HCT116 (cell line): ENCODE data around the gene MBTPS1. TPM values are rescaled to one million over a fixed set of nuclear protein-coding genes. Genes with fewer than 3 reads are reported as not detected.

Source experiments
- ATAC-seq: fragments of 200-7000 bp; cut with Tn5 transposase; 2 replicates; pipeline ENCODE4 v1.9.1; 2020; ENCODE audit warnings: mild to moderate bottlenecking, moderate library complexity
- BruUV-seq: library from RNA; stranded (reverse); fragments of 400-500 nt; replicated peaks from 2 replicates; lab custom pipeline; 2021; lab: Mats Ljungman, UMichigan
- CTCF ChIA-PET: fragments of 300-600 bp; sonication (Branson Sonifier 250); formaldehyde crosslinking; loops from one replicate; lab custom pipeline; 2021; ENCODE audit warnings: antibody characterized with exemption; lab: Charles Lee
- POLR2A ChIA-PET: fragments of 300-600, 350-600 bp; sonication (Branson Sonifier 250); formaldehyde crosslinking; loops from one replicate; lab custom pipeline; 2021; ENCODE audit warnings: antibody characterized with exemption; lab: Charles Lee
- RAD21 ChIA-PET, 2 experiments: fragments of 300-600 bp; sonication (Branson Sonifier 250); formaldehyde crosslinking; loops; one replicate each; lab custom pipeline; 2023; ENCODE audit warnings: low total read pairs in 2 of 2; ENCODE audit not compliant: uncharacterized antibody in 2 of 2, unreplicated experiment in 2 of 2, low non-redundant PET in 1 of 2; lab: Charles Lee
- DNase-seq: peaks from one replicate; pipeline ENCODE4 v3.0.0-alpha.2; 2010; ENCODE audit warnings: low read depth, low spot score
- H2AFZ ChIP-seq: fragments of 200-600 bp; shearing (Covaris generic), sonication (generic); 2 replicates; pipeline ENCODE4 v1.6.1; 2017; ENCODE audit warnings: low read depth, mixed run types, mixed read lengths, antibody characterized with exemption, low read length; ENCODE audit not compliant: poor library complexity, severe bottlenecking
- H3K27ac ChIP-seq: 2 replicates; pipeline ENCODE4 v1.5.1; 2012; ENCODE audit warnings: low read depth, low read length
- H3K27me3 ChIP-seq: fragments of 200-600 bp; sonication (generic); 2 replicates; pipeline ENCODE4 v1.6.1; 2016; ENCODE audit warnings: mixed run types, low read length, mixed read lengths; ENCODE audit not compliant: insufficient read depth
- H3K36me3 ChIP-seq, 2 experiments: fragments of 200-500 bp in 1 of 2; fragments of 200-600 bp in 1 of 2; sonication (Bioruptor generic) in 1 of 2; sonication (generic) in 1 of 2; 2 replicates each; pipeline versions ENCODE4 v1.5.1 to v1.6.1; 2014 to 2016; ENCODE audit warnings: low read length in 2 of 2, inconsistent platforms in 1 of 2, mixed read lengths in 1 of 2, mixed run types in 1 of 2; ENCODE audit not compliant: insufficient read depth in 2 of 2, control insufficient read depth in 1 of 2
- H3K4me1 ChIP-seq, 2 experiments: fragments of 200-600 bp in 1 of 2; sonication (generic) in 1 of 2; 2 replicates each; pipeline versions ENCODE4 v1.5.1 to v1.6.1; 2012 to 2017; ENCODE audit warnings: low read length in 2 of 2, inconsistent platforms in 1 of 2, mild to moderate bottlenecking in 1 of 2, mixed read lengths in 1 of 2, mixed run types in 1 of 2, moderate library complexity in 1 of 2; ENCODE audit not compliant: insufficient read depth in 2 of 2, control insufficient read depth in 1 of 2
- H3K4me2 ChIP-seq: fragments of 200-600 bp; sonication (generic); 2 replicates; pipeline ENCODE4 v1.6.1; 2017; ENCODE audit warnings: mixed run types, low read length, mixed read lengths
- H3K4me3 ChIP-seq, 2 experiments: fragments of 200-600 bp in 1 of 2; sonication (generic) in 1 of 2; replicated peaks in 1 of 2; 2 replicates each; pipeline ENCODE4 v1.5.1; 2011 to 2016; ENCODE audit warnings: low read length in 2 of 2, control low read depth in 1 of 2, low read depth in 1 of 2, mild to moderate bottlenecking in 1 of 2, mixed read lengths in 1 of 2, mixed run types in 1 of 2
- H3K79me2 ChIP-seq: fragments of 200-600 bp; sonication (generic); 2 replicates; pipeline ENCODE4 v1.6.1; 2017; ENCODE audit warnings: mild to moderate bottlenecking, mixed run types, low read length, moderate library complexity, mixed read lengths; ENCODE audit not compliant: insufficient read depth
- H3K9ac ChIP-seq: fragments of 200-600 bp; sonication (generic); 2 replicates; pipeline ENCODE4 v1.6.1; 2016; ENCODE audit warnings: low read length, mixed read lengths
- H3K9me2 ChIP-seq: fragments of 200-600 bp; sonication (generic), shearing (Covaris generic); 2 replicates; pipeline ENCODE4 v1.6.1; 2017; ENCODE audit warnings: mixed run types, mild to moderate bottlenecking, moderate library complexity; ENCODE audit not compliant: insufficient read depth
- H3K9me3 ChIP-seq, 2 experiments: fragments of 200-500 bp in 1 of 2; fragments of 200-600 bp in 1 of 2; sonication (Bioruptor generic) in 1 of 2; sonication (generic) in 1 of 2; 2 replicates each; pipeline ENCODE4 v1.6.1; 2014 to 2017; ENCODE audit warnings: low read length in 2 of 2, mixed read lengths in 2 of 2, inconsistent platforms in 1 of 2, low read depth in 1 of 2, mild to moderate bottlenecking in 1 of 2, mixed run types in 1 of 2, moderate library complexity in 1 of 2; ENCODE audit not compliant: control insufficient read depth in 1 of 2, insufficient read depth in 1 of 2
- H4K20me1 ChIP-seq: fragments of 200-600 bp; sonication (generic), shearing (Covaris generic); 2 replicates; pipeline ENCODE4 v1.6.1; 2017; ENCODE audit warnings: mixed run types, mild to moderate bottlenecking, moderate library complexity; ENCODE audit not compliant: insufficient read depth
- ATF3 ChIP-seq: IDR thresholded peaks from 2 replicates; pipeline ENCODE4 v1.6.1; 2012
- CBX3 ChIP-seq: IDR thresholded peaks from 2 replicates; pipeline ENCODE4 v1.6.1; 2012; ENCODE audit warnings: low read depth
- CEBPB ChIP-seq: IDR thresholded peaks from 2 replicates; pipeline ENCODE4 v1.6.1; 2012; ENCODE audit warnings: low read depth
- ELF1 ChIP-seq: IDR thresholded peaks from 2 replicates; pipeline ENCODE4 v1.6.1; 2012; ENCODE audit warnings: low read depth, borderline replicate concordance
- EZH2phosphoT487 ChIP-seq: fragments of 200-600 bp; IDR thresholded peaks from 2 replicates; pipeline ENCODE4 v1.6.1; 2018; ENCODE audit warnings: antibody characterized with exemption, borderline replicate concordance
- FOSL1 ChIP-seq: IDR thresholded peaks from 2 replicates; pipeline ENCODE4 v1.6.1; 2012; ENCODE audit warnings: low read depth
- JUND ChIP-seq: IDR thresholded peaks from 2 replicates; pipeline ENCODE4 v1.6.1; 2012
- POLR2A ChIP-seq: IDR thresholded peaks from 2 replicates; pipeline ENCODE4 v1.7.0; 2011; ENCODE audit warnings: borderline replicate concordance; ENCODE audit not compliant: insufficient read depth, insufficient read length; ENCODE audit errors: extremely low read depth
- POLR2AphosphoS5 ChIP-seq: IDR thresholded peaks from 2 replicates; pipeline ENCODE4 v1.6.1; 2011; ENCODE audit warnings: mild to moderate bottlenecking, low read depth, low read length, moderate library complexity
- SIN3A ChIP-seq: IDR thresholded peaks from 2 replicates; pipeline ENCODE4 v1.6.1; 2012; ENCODE audit warnings: low read depth
- SP1 ChIP-seq: IDR thresholded peaks from 2 replicates; pipeline ENCODE4 v1.6.1; 2012; ENCODE audit warnings: low read depth
- SRF ChIP-seq: IDR thresholded peaks from 2 replicates; pipeline ENCODE4 v1.6.1; 2012; ENCODE audit warnings: low read depth
- TCF7L2 ChIP-seq: IDR thresholded peaks from 2 replicates; pipeline ENCODE4 v1.7.0; 2011; ENCODE audit warnings: borderline replicate concordance, inconsistent platforms; ENCODE audit not compliant: insufficient read depth, insufficient read length; ENCODE audit errors: extremely low read depth
- YY1 ChIP-seq: IDR thresholded peaks from 2 replicates; pipeline ENCODE4 v1.6.1; 2011; ENCODE audit warnings: low read length, low read depth, moderate library complexity, mild to moderate bottlenecking; ENCODE audit not compliant: insufficient replicate concordance; ENCODE audit errors: extremely low read depth
- intact Hi-C: fragments of 100-400 bp; cut with micrococcal nuclease; formaldehyde crosslinking; loops from 2 replicates; pipeline ENCODE4 v1.10.0; 2022
- total RNA-seq: library from RNA; stranded (reverse); gene quantifications from one replicate; pipeline ENCODE4 v1.2.1, GENCODE V29; 2021; ENCODE audit not compliant: unreplicated experiment

MBTPS1 gene
- total RNA-seq, 1 experiment from 2014 or later: 111 TPM

GRCh38 chr16:84058664-84059063, 58.1 kb downstream of the MBTPS1 start:
- H3K4me1 ChIP-seq: peaks cover 0 to 3% of the 10 kb centered on the region in 2 experiments; a peak in 1 of 4 replicates
- no TSS peak for BruUV-seq
- H3K4me3 ChIP-seq: no peak overlapping the region
- no peak overlapping the region for H3K4me2 ChIP-seq
- no peaks in the 10 kb centered on the region for H3K79me2 ChIP-seq
- ChIA-PET POLR2A (no interaction called here), CTCF (interaction anchor here (1.0 kb wide), 1 partner anchor 8 kb away, joined by 3 read pairs; no protein-coding TSS in a partner anchor), RAD21 (no interaction called here)
- H4K20me1 ChIP-seq: no peaks in the 10 kb centered on the region
- no peak for ATAC-seq
- H3K36me3 ChIP-seq: peaks cover 39 to 57% of the 10 kb centered on the region in 2 experiments
- no peak overlapping the region for H3K9ac ChIP-seq
- intact Hi-C loops: no loop called here
- H2AFZ ChIP-seq: no peak overlapping the region
- TF ChIP-seq EZH2phosphoT487 (no peak), ATF3 (no peak), SP1 (no peak)
- no peaks in the 10 kb centered on the region for H3K9me2 ChIP-seq
- no peaks in the 10 kb centered on the region for H3K9me3 ChIP-seq
- no peak for DNase-seq
- no peaks in the 10 kb centered on the region for H3K27me3 ChIP-seq
- no peak overlapping the region for H3K27ac ChIP-seq

- H3K4me3 ChIP-seq: no peak overlapping the region
- ATAC-seq (no peak), DNase-seq (no peak)
- no peaks in the 10 kb centered on the region for H3K27me3 ChIP-seq
- H3K4me2 ChIP-seq: no peak overlapping the region
- ChIA-PET CTCF (interaction anchor here (0.7 to 1.0 kb wide), 2 partner anchors 89 to 129 kb away, joined by 3 read pairs; partner anchors contain the start of gene TAF1C), RAD21 (no interaction called here), POLR2A (no interaction called here)
- TF ChIP-seq EZH2phosphoT487 (no peak), TCF7L2 (no peak), YY1 (no peak), CEBPB (no peak), FOSL1 (no peak), POLR2AphosphoS5 (no peak), SRF (no peak), JUND (no peak), POLR2A (no peak), ELF1 (no peak), SP1 (no peak), CBX3 (no peak), SIN3A (no peak)
- no peak overlapping the region for H3K9ac ChIP-seq
- H3K9me2 ChIP-seq: no peaks in the 10 kb centered on the region
- H3K36me3 ChIP-seq: peaks cover 38 to 59% of the 10 kb centered on the region in 2 experiments
- H3K9me3 ChIP-seq: no peaks in the 10 kb centered on the region
- H4K20me1 ChIP-seq: no peaks in the 10 kb centered on the region
- no peak overlapping the region for H2AFZ ChIP-seq
- no TSS peak for BruUV-seq
- peaks cover 0 to 3% of the 10 kb centered on the region in 2 experiments; a peak in 1 of 4 replicates for H3K4me1 ChIP-seq
- intact Hi-C loops: no loop called here
- H3K79me2 ChIP-seq: no peaks in the 10 kb centered on the region
- H3K27ac ChIP-seq: no peak overlapping the region
Measured at GRCh38 chr16:84058211-84058610, 58.5 kb downstream of the MBTPS1 start.
